Trophoblast cell (in vitro differentiated cells and primary cell): ENCODE data around the gene PHF21B.

ENCODE experiments used
- DNase-seq, 2 donors: peaks; one replicate each; pipeline ENCODE4 v3.0.0-alpha.2; 2016
- H2AFZ ChIP-seq: 2 replicates; pipeline ENCODE4 v1.6.1; 2013; ENCODE audit warnings: low read length, moderate library complexity, mild to moderate bottlenecking; ENCODE audit not compliant: insufficient read depth, poor library complexity
- H2AK5ac ChIP-seq: 2 replicates; pipeline ENCODE4 v1.6.1; 2013; ENCODE audit warnings: mild to moderate bottlenecking, low read length
- H2BK120ac ChIP-seq: 2 replicates; pipeline ENCODE4 v1.6.1; 2013; ENCODE audit warnings: low read length, mild to moderate bottlenecking, moderate library complexity; ENCODE audit not compliant: insufficient read depth, poor library complexity
- H2BK12ac ChIP-seq: 2 replicates; pipeline ENCODE4 v1.6.1; 2013; ENCODE audit warnings: mild to moderate bottlenecking, low read length, moderate library complexity
- H2BK5ac ChIP-seq: 2 replicates; pipeline ENCODE4 v1.6.1; 2013; ENCODE audit warnings: low read length, low read depth, moderate library complexity, mild to moderate bottlenecking; ENCODE audit not compliant: poor library complexity
- H3K14ac ChIP-seq: 2 replicates; pipeline ENCODE4 v1.6.1; 2013; ENCODE audit warnings: mild to moderate bottlenecking, low read length
- H3K18ac ChIP-seq: 2 replicates; pipeline ENCODE4 v1.6.1; 2013; ENCODE audit warnings: mild to moderate bottlenecking, low read length
- H3K23ac ChIP-seq: 2 replicates; pipeline ENCODE4 v1.6.1; 2013; ENCODE audit warnings: low read length
- H3K27ac ChIP-seq: 2 replicates; pipeline ENCODE4 v1.5.1; 2013; ENCODE audit warnings: low read depth, mild to moderate bottlenecking, inconsistent platforms, low read length, moderate library complexity
- H3K27me3 ChIP-seq: 2 replicates; pipeline ENCODE4 v1.6.1; 2013; ENCODE audit warnings: inconsistent platforms, mild to moderate bottlenecking, low read length, moderate library complexity; ENCODE audit not compliant: insufficient read depth
- H3K36me3 ChIP-seq, 2 experiments: 1 replicate in 1 of 2; 2 replicates in 1 of 2; pipeline ENCODE4 v1.6.1; 2013; ENCODE audit warnings: low read length in 2 of 2, mild to moderate bottlenecking in 2 of 2, moderate library complexity in 1 of 2; ENCODE audit not compliant: insufficient read depth in 2 of 2, control insufficient read depth in 1 of 2
- H3K4ac ChIP-seq: 2 replicates; pipeline ENCODE4 v1.6.1; 2013; ENCODE audit warnings: low read depth, mild to moderate bottlenecking, low read length, moderate library complexity
- H3K4me1 ChIP-seq, 2 experiments: 1 replicate in 1 of 2; 2 replicates in 1 of 2; pipeline ENCODE4 v1.6.1; 2013; ENCODE audit warnings: low read length in 2 of 2, mild to moderate bottlenecking in 2 of 2, moderate library complexity in 1 of 2; ENCODE audit not compliant: insufficient read depth in 2 of 2, control insufficient read depth in 1 of 2
- H3K4me2 ChIP-seq: 2 replicates; pipeline ENCODE4 v1.6.1; 2013; ENCODE audit warnings: inconsistent platforms, mild to moderate bottlenecking, low read length, moderate library complexity
- H3K4me3 ChIP-seq: 2 replicates; pipeline ENCODE4 v1.5.1; 2013; ENCODE audit warnings: mild to moderate bottlenecking, low read depth, low read length, inconsistent platforms
- H3K79me1 ChIP-seq: one replicate; pipeline ENCODE4 v1.6.1; 2013; ENCODE audit warnings: low read length
- H3K79me2 ChIP-seq: 2 replicates; pipeline ENCODE4 v1.6.1; 2013; ENCODE audit warnings: low read length, mild to moderate bottlenecking; ENCODE audit not compliant: control insufficient read depth, insufficient read depth, poor library complexity
- H3K9ac ChIP-seq: 2 replicates; pipeline ENCODE4 v1.6.1; 2013; ENCODE audit warnings: mild to moderate bottlenecking, low read length
- H3K9me3 ChIP-seq: 2 replicates; pipeline ENCODE4 v1.6.1; 2013; ENCODE audit warnings: low read depth, mild to moderate bottlenecking, control low read depth, inconsistent platforms, low read length; ENCODE audit not compliant: insufficient read depth
- H4K12ac ChIP-seq: 2 replicates; pipeline ENCODE4 v1.6.1; 2013; ENCODE audit warnings: low read depth, mild to moderate bottlenecking, low read length, moderate library complexity
- H4K8ac ChIP-seq: 2 replicates; pipeline ENCODE4 v1.6.1; 2013; ENCODE audit warnings: low read depth, mild to moderate bottlenecking, low read length, moderate library complexity
- H4K91ac ChIP-seq: one replicate; pipeline ENCODE4 v1.6.1; 2013; ENCODE audit warnings: low read depth, mild to moderate bottlenecking, low read length, moderate library complexity
- WGBS: extraction: QIAGEN DNeasy Blood & Tissue Kit; methylation state at CpG from one replicate; pipeline ENCODE4 v1.1.7; 2013; ENCODE audit warnings: missing lambda C conversion rate; ENCODE audit not compliant: insufficient read length, insufficient coverage; ENCODE audit errors: extremely low coverage; 5-methylcytosine and 5-hydroxymethylcytosine counted together

The PHF21B gene

DNA sequence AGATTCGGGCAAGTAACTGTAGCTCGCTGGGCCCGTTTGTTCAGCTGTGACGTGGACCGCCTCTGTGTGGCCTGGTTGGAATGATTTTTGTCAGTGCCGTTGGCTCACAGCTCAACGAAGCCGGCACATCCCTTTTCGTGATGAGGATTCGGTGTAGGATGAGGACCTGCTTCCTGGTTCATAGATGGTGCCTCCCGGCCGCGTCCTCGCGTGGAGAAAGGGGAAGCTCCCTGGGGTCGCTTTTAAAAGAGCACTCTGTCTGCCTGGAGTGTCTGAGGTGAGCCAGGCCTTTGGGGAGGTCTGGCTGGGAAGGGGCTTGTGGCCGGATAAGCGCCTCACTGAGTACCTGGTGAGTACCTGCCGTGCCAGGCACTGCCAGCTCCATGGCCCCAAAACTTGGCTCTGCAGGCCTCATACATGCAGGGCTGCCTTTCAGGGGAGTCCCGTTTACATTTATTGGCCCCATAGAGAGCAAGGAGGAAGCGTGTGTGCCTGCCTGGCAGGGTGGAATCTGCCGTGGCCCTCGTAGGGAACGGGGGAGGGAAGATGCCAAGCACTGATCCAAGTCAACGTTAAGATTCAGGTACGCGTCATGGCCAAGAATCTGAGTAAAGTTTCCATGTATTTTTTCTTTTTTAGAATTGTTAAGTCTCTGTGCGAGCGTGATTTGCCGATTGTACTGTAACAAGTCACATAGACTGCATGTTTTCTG is 169.0 kb downstream of the PHF21B start:
- no peak overlapping the region for H4K12ac ChIP-seq
- H3K23ac ChIP-seq: no peak overlapping the region
- H2BK12ac ChIP-seq: no peak overlapping the region
- H3K79me2 ChIP-seq: no peaks in the 10 kb centered on the region
- H3K18ac ChIP-seq: no peak overlapping the region
- H4K91ac ChIP-seq: no peak overlapping the region
- H3K36me3 ChIP-seq: peaks cover 26 to 29% of the 10 kb centered on the region in 2 experiments
- no peak overlapping the region for H3K9ac ChIP-seq
- H3K4me1 ChIP-seq: peaks cover 0 to 2% of the 10 kb centered on the region in 2 experiments
- no peak overlapping the region for H2BK120ac ChIP-seq
- H2AK5ac ChIP-seq: no peak overlapping the region
- peaks cover 3% of the 10 kb centered on the region for H3K9me3 ChIP-seq
- H4K8ac ChIP-seq: no peak overlapping the region
- no peak overlapping the region for H3K27ac ChIP-seq
- no peaks in the 10 kb centered on the region for H3K79me1 ChIP-seq
- H3K14ac ChIP-seq: no peak overlapping the region
- no peaks in the 10 kb centered on the region for H3K27me3 ChIP-seq
- no peak overlapping the region for H3K4me3 ChIP-seq
- H3K4ac ChIP-seq: no peak overlapping the region
- H2BK5ac ChIP-seq: no peak overlapping the region
- DNase-seq: no peak
- no peak overlapping the region for H3K4me2 ChIP-seq
- no peak overlapping the region for H2AFZ ChIP-seq
- no CpG with 5 or more reads among the region's 30 CpGs for WGBS

GRCh38 chr22:44839721-44840120 is 170.1 kb downstream of the PHF21B start:
- H4K12ac ChIP-seq: no peak overlapping the region
- H3K79me1 ChIP-seq: no peaks in the 10 kb centered on the region
- H3K23ac ChIP-seq: no peak overlapping the region
- H3K27ac ChIP-seq: no peak overlapping the region
- no peak overlapping the region for H2AK5ac ChIP-seq
- no peak overlapping the region for H2AFZ ChIP-seq
- peaks cover 0 to 2% of the 10 kb centered on the region in 2 experiments for H3K4me1 ChIP-seq
- H3K27me3 ChIP-seq: no peaks in the 10 kb centered on the region
- no peak overlapping the region for H4K8ac ChIP-seq
- peaks cover 23% of the 10 kb centered on the region in 2 experiments for H3K36me3 ChIP-seq
- H3K9me3 ChIP-seq: peaks cover 3% of the 10 kb centered on the region
- H2BK120ac ChIP-seq: no peak overlapping the region
- H3K4ac ChIP-seq: no peak overlapping the region
- no peak overlapping the region for H3K4me2 ChIP-seq
- H3K79me2 ChIP-seq: no peaks in the 10 kb centered on the region
- WGBS: no CpG with 5 or more reads among the region's 13 CpGs
- no peak overlapping the region for H3K18ac ChIP-seq
- no peak overlapping the region for H2BK5ac ChIP-seq
- H3K9ac ChIP-seq: no peak overlapping the region
- H2BK12ac ChIP-seq: no peak overlapping the region
- no peak overlapping the region for H3K4me3 ChIP-seq
- no peak overlapping the region for H4K91ac ChIP-seq
- DNase-seq: no peak
- no peak overlapping the region for H3K14ac ChIP-seq

DNA sequence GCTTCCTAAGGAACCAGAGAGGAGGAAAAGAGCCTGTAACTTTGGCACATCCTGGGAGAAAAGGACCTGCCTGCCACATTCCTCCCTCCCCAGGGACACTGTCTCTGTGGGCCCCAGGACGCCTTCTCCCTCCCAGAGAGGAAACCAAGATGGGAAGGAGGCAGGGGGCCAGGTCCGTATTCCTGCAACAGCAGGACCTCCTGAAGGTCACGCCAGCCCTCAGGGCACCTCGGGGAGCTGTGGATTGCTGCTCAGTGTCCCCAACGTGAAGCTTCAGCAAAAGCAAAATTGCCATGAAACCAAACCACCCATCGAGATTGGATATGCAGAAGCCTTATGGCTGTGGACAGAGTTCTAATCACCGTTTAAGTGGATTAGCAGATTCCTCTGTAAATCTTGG is 170.7 kb downstream of the PHF21B start:
- Histone ChIP-seq H3K4me1 (peaks cover 0 to 2% of the 10 kb centered on the region in 2 experiments), H4K8ac (no peak overlapping the region), H3K4me2 (no peak overlapping the region), H4K12ac (no peak overlapping the region), H3K27ac (no peak overlapping the region), H3K36me3 (peaks cover 23% of the 10 kb centered on the region in 2 experiments), H3K4me3 (no peak overlapping the region), H3K79me1 (no peaks in the 10 kb centered on the region), H2AFZ (no peak overlapping the region), H2BK120ac (no peak overlapping the region), H3K4ac (no peak overlapping the region), H2AK5ac (no peak overlapping the region), H2BK5ac (no peak overlapping the region), H3K27me3 (no peaks in the 10 kb centered on the region), H3K18ac (no peak overlapping the region), H3K14ac (no peak overlapping the region), H3K79me2 (no peaks in the 10 kb centered on the region), H3K9ac (no peak overlapping the region), H3K23ac (no peak overlapping the region), H3K9me3 (peaks cover 3% of the 10 kb centered on the region), H2BK12ac (no peak overlapping the region), H4K91ac (no peak overlapping the region)
- no CpG with 5 or more reads among the region's 7 CpGs for WGBS
- no peak for DNase-seq

DNA sequence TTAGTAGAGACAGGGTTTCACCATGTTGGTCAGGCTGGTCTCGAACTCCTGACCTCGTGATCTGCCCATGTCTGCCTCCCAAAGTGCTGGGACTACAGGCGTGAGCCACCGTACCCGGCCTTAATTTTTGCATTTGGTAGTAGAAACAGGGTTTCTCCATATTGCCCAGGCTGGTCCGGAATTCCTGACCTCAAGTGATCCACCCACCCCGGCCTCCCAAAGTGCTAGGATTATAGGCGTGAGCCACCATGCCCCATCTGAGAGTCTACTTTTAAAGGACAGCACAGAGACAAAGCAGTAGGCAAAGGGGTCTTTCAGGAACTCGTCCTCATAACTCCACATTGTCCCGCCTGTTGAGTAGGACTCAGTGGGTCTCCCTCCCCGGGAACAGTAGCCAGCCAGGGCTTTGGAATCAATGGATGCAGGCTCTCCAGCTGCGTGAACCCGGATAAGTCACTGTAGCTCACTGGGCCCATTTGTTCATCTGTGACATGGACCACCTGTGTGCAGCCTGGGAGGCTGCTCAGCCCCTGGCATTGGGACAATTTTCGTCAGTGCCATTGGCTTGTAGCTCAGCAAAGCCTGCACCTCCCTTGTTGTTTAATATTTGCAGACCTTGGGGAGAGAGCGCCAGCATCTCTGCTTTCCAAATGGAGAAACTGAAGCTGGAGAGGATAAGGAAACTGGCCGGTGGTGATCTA is 171.3 kb downstream of the PHF21B start:
- H3K79me2 ChIP-seq: no peaks in the 10 kb centered on the region
- H3K23ac ChIP-seq: no peak overlapping the region
- H3K9ac ChIP-seq: no peak overlapping the region
- H2BK5ac ChIP-seq: no peak overlapping the region
- no peak overlapping the region for H3K4ac ChIP-seq
- H3K27ac ChIP-seq: no peak overlapping the region
- H3K36me3 ChIP-seq: peaks cover 23% of the 10 kb centered on the region in 2 experiments
- H4K8ac ChIP-seq: no peak overlapping the region
- DNase-seq: no peak
- H4K91ac ChIP-seq: no peak overlapping the region
- H3K4me3 ChIP-seq: no peak overlapping the region
- no peak overlapping the region for H3K18ac ChIP-seq
- H3K79me1 ChIP-seq: no peaks in the 10 kb centered on the region
- no peak overlapping the region for H2AK5ac ChIP-seq
- no peak overlapping the region for H3K4me2 ChIP-seq
- no CpG with 5 or more reads among the region's 16 CpGs for WGBS
- H3K4me1 ChIP-seq: peaks cover 0 to 2% of the 10 kb centered on the region in 2 experiments
- no peak overlapping the region for H2BK12ac ChIP-seq
- H3K14ac ChIP-seq: no peak overlapping the region
- H2BK120ac ChIP-seq: no peak overlapping the region
- no peaks in the 10 kb centered on the region for H3K27me3 ChIP-seq
- peaks cover 3% of the 10 kb centered on the region for H3K9me3 ChIP-seq
- H4K12ac ChIP-seq: no peak overlapping the region
- no peak overlapping the region for H2AFZ ChIP-seq
